DND-41 (cell line): ENCODE measurements around the gene RNF212.

Experiments
- ATAC-seq: fragments of 200-7000 bp; cut with Tn5 transposase; 3 replicates; pipeline ENCODE4 v1.9.1; 2021; ENCODE audit warnings: low read depth; ENCODE audit not compliant: insufficient read depth
- DNase-seq: peaks from one replicate; pipeline ENCODE4 v3.0.0-alpha.2; 2020
- H2AFZ ChIP-seq: 2 replicates; pipeline ENCODE4 v1.6.0; 2012; ENCODE audit warnings: low read depth, low read length
- H3K27ac ChIP-seq: 2 replicates; pipeline ENCODE4 v1.5.1; 2012; ENCODE audit warnings: low read length, inconsistent platforms
- H3K27me3 ChIP-seq: fragments of 200-600 bp; sonication (generic); 2 replicates; pipeline ENCODE4 v1.6.0; 2012; ENCODE audit warnings: low read length, mild to moderate bottlenecking, inconsistent platforms; ENCODE audit not compliant: insufficient read depth, poor library complexity
- H3K36me3 ChIP-seq: 2 replicates; pipeline ENCODE4 v1.5.1; 2012; ENCODE audit warnings: low read length, inconsistent platforms; ENCODE audit not compliant: insufficient read depth
- H3K4me1 ChIP-seq: 2 replicates; pipeline ENCODE4 v1.5.1; 2012; ENCODE audit warnings: mild to moderate bottlenecking, low read length; ENCODE audit not compliant: insufficient read depth
- H3K4me2 ChIP-seq: 2 replicates; pipeline ENCODE4 v1.6.0; 2012; ENCODE audit warnings: mild to moderate bottlenecking, moderate library complexity, low read length, inconsistent platforms; ENCODE audit not compliant: insufficient read depth
- H3K4me3 ChIP-seq, 2 experiments: fragments of 200-600 bp in 1 of 2; shearing (Covaris generic) in 1 of 2; 2 replicates each; pipeline ENCODE4 v1.5.1; 2012 to 2016; ENCODE audit warnings: inconsistent platforms in 2 of 2, low read length in 2 of 2, mild to moderate bottlenecking in 2 of 2, low read depth in 1 of 2, moderate library complexity in 1 of 2
- H3K79me2 ChIP-seq: 2 replicates; pipeline ENCODE4 v1.6.0; 2012; ENCODE audit warnings: low read length, inconsistent platforms; ENCODE audit not compliant: insufficient read depth
- H3K9ac ChIP-seq: 2 replicates; pipeline ENCODE4 v1.6.0; 2012; ENCODE audit warnings: low read depth, mild to moderate bottlenecking, inconsistent platforms, low read length, moderate library complexity
- H3K9me3 ChIP-seq: 2 replicates; pipeline ENCODE4 v1.5.1; 2012; ENCODE audit warnings: low read length, moderate library complexity, mild to moderate bottlenecking, inconsistent platforms; ENCODE audit not compliant: insufficient read depth, severe bottlenecking
- H4K20me1 ChIP-seq: 2 replicates; pipeline ENCODE4 v1.6.0; 2012; ENCODE audit warnings: low read length; ENCODE audit not compliant: insufficient read depth
- EZH2 ChIP-seq: IDR thresholded peaks from 3 replicates; pipeline ENCODE4 v1.6.1; 2012; ENCODE audit warnings: borderline replicate concordance, low read depth, mild to moderate bottlenecking, moderate library complexity, low read length, inconsistent platforms; ENCODE audit not compliant: severe bottlenecking
- TF ChIP-seq, protein P1 (sequence below): IDR thresholded peaks from 2 replicates; pipeline ENCODE4 v1.5.1; 2012; ENCODE audit warnings: borderline replicate concordance, low read length, moderate library complexity, mild to moderate bottlenecking; ENCODE audit not compliant: poor library complexity, severe bottlenecking; ENCODE audit errors: extremely low read depth

Gene RNF212

DNA sequence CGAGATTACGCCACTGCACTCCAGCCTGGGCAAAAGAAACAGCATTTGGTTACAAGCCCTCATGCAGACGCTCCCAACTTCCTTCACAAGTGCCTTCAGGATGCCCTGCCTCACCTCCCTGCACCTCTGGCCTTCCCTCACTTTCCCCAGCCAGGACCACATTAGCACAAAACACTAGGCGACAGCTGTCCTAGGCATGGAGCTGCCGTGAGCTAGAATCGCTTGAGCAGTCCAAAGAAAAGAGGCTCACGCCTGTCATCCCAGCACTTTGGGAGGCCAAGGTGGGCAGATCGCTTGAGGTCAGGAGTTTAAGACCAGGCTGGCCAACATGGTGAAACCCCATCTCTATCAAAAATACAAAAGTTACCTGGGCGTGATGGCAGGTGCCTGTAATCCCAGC lies 15.8 kb downstream of the RNF212 start:
- Histone ChIP-seq H3K27me3 (no peaks in the 10 kb centered on the region), H3K79me2 (no peaks in the 10 kb centered on the region), H4K20me1 (no peaks in the 10 kb centered on the region), H3K9ac (no peak overlapping the region), H3K4me1 (no peaks in the 10 kb centered on the region), H3K4me3 (no peak overlapping the region), H3K4me2 (no peak overlapping the region), H2AFZ (no peak overlapping the region), H3K27ac (no peak overlapping the region), H3K9me3 (no peaks in the 10 kb centered on the region), H3K36me3 (no peaks in the 10 kb centered on the region)
- no peak for TF ChIP-seq EZH2
- TF ChIP-seq, protein P1, sequence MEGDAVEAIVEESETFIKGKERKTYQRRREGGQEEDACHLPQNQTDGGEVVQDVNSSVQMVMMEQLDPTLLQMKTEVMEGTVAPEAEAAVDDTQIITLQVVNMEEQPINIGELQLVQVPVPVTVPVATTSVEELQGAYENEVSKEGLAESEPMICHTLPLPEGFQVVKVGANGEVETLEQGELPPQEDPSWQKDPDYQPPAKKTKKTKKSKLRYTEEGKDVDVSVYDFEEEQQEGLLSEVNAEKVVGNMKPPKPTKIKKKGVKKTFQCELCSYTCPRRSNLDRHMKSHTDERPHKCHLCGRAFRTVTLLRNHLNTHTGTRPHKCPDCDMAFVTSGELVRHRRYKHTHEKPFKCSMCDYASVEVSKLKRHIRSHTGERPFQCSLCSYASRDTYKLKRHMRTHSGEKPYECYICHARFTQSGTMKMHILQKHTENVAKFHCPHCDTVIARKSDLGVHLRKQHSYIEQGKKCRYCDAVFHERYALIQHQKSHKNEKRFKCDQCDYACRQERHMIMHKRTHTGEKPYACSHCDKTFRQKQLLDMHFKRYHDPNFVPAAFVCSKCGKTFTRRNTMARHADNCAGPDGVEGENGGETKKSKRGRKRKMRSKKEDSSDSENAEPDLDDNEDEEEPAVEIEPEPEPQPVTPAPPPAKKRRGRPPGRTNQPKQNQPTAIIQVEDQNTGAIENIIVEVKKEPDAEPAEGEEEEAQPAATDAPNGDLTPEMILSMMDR: no peak
- no peak for DNase-seq
- no peak for ATAC-seq

DNA sequence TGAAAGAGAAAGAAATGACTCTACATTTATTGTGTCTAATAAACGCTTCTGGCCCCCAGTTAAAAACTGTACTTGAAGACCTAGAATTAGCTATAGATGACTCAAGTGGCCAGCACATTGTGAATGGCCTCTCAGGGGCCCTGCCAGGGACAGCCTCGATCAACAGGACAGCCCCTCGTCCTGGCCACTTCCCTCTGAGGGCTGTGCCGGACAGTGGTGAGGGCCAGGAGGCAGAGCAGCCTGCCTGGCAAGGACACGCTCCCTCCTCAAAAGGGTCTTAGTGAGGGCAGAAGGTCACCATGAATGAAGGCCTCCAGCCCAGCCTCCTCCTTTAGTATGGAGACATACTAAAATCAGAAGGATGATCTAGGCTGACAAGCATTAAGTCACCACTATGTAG lies 16.5 kb downstream of the RNF212 start:
- TF ChIP-seq, protein P1: no peak
- TF ChIP-seq EZH2: no peak
- Histone ChIP-seq H2AFZ (no peak overlapping the region), H3K79me2 (no peaks in the 10 kb centered on the region), H3K27me3 (no peaks in the 10 kb centered on the region), H3K27ac (no peak overlapping the region), H3K36me3 (no peaks in the 10 kb centered on the region), H3K4me3 (no peak overlapping the region), H3K4me1 (no peaks in the 10 kb centered on the region), H4K20me1 (no peaks in the 10 kb centered on the region), H3K9me3 (no peaks in the 10 kb centered on the region), H3K4me2 (no peak overlapping the region), H3K9ac (no peak overlapping the region)
- no peak for ATAC-seq
- DNase-seq: no peak

DNA sequence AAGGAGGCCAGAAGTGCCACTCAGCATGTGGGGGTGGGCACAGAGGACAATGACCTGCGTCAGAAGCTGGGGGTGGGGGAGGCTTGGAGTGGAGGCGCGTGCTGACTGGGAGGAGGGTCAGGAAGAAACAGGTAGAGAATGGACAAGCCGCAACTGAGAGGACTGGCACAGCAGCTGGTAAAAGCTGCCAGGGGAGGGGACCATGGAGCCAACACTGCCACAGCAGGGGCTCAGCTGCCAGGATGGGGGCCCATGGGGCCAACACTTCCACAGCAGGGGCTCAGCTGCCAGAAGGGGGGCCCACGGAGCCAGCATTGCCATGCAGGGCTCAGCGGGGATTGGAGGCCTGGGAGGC lies 19.1 kb downstream of the RNF212 start:
- Histone ChIP-seq H4K20me1 (no peaks in the 10 kb centered on the region), H3K4me1 (no peaks in the 10 kb centered on the region), H3K36me3 (no peaks in the 10 kb centered on the region), H3K27me3 (no peaks in the 10 kb centered on the region), H3K4me3 (no peak overlapping the region), H3K9me3 (no peaks in the 10 kb centered on the region), H2AFZ (no peak overlapping the region), H3K4me2 (no peak overlapping the region), H3K27ac (no peak overlapping the region), H3K9ac (no peak overlapping the region), H3K79me2 (no peaks in the 10 kb centered on the region)
- DNase-seq (no peak), ATAC-seq (no peak)
- TF ChIP-seq EZH2: no peak
- TF ChIP-seq, protein P1: no peak
